HEK293 (cell line): ENCODE data around the gene RNF40.

Experiments
- CTCF ChIA-PET: fragments of 350-600 bp; formaldehyde crosslinking; extraction: SDS; loops from one replicate; lab custom pipeline; 2021; ENCODE audit warnings: antibody characterized with exemption; lab: Yijun Ruan, JAX
- POLR2A ChIA-PET: fragments of 300-600 bp; formaldehyde crosslinking; extraction: SDS; loops from one replicate; lab custom pipeline; 2020; ENCODE audit warnings: antibody characterized with exemption, inconsistent platforms; lab: Yijun Ruan, JAX
- H3K27ac ChIP-seq: fragments of 200-500 bp; sonication (Bioruptor generic); 2 replicates; pipeline ENCODE4 v1.5.1; 2014; ENCODE audit warnings: low read depth, low read length, control low read depth, inconsistent platforms; ENCODE audit errors: extremely low read depth
- H3K36me3 ChIP-seq, 2 experiments: fragments of 200-500 bp in 1 of 2; sonication (Bioruptor generic) in 1 of 2; 1 replicate in 1 of 2; 2 replicates in 1 of 2; pipeline ENCODE4 v1.5.1; 2014 to 2017; ENCODE audit warnings: inconsistent platforms in 2 of 2, low read length in 2 of 2; ENCODE audit not compliant: control insufficient read depth in 2 of 2, insufficient read depth in 1 of 2
- H3K4me1 ChIP-seq: fragments of 200-500 bp; sonication (Bioruptor generic); 2 replicates; pipeline ENCODE4 v1.5.1; 2014; ENCODE audit warnings: mild to moderate bottlenecking, low read length, inconsistent platforms; ENCODE audit not compliant: control insufficient read depth, insufficient read depth
- H3K4me3 ChIP-seq: 2 replicates; pipeline ENCODE4 v1.5.1; 2011; ENCODE audit warnings: low read depth, mild to moderate bottlenecking, control low read depth, low read length, moderate library complexity
- H3K9me3 ChIP-seq: fragments of 200-500 bp; sonication (Bioruptor generic); 2 replicates; pipeline ENCODE4 v1.5.1; 2014; ENCODE audit warnings: low read depth, low read length, inconsistent platforms; ENCODE audit not compliant: control insufficient read depth, insufficient read depth
- EGR2 ChIP-seq: fragments of 450-650 bp; formaldehyde crosslinking; IDR thresholded peaks from 2 replicates; pipeline ENCODE4 v1.5.1; 2016; ENCODE audit warnings: low read depth, missing biosample characterization, missing genetic modification characterization
- HOXC10 ChIP-seq: sonication (generic); formaldehyde crosslinking; IDR thresholded peaks from 2 replicates; pipeline ENCODE4 v1.8.1; 2023; ENCODE audit warnings: mild to moderate bottlenecking, missing genetic modification reagents
- REPIN1 ChIP-seq: fragments of 450-650 bp; formaldehyde crosslinking; IDR thresholded peaks from 2 replicates; pipeline ENCODE4 v1.5.1; 2017; ENCODE audit warnings: missing biosample characterization, missing genetic modification characterization, low read depth
- SCRT1 ChIP-seq: fragments of 450-650 bp; formaldehyde crosslinking; IDR thresholded peaks from 2 replicates; pipeline ENCODE4 v1.5.1; 2016; ENCODE audit warnings: missing biosample characterization, missing genetic modification characterization, borderline replicate concordance
- SCRT2 ChIP-seq: fragments of 450-650 bp; formaldehyde crosslinking; IDR thresholded peaks from 2 replicates; pipeline ENCODE4 v1.5.1; 2016; ENCODE audit warnings: missing biosample characterization, missing genetic modification characterization
- ZBTB48 ChIP-seq: fragments of 450-650 bp; formaldehyde crosslinking; IDR thresholded peaks from 2 replicates; pipeline ENCODE4 v1.5.1; 2016; ENCODE audit warnings: missing biosample characterization, missing genetic modification characterization
- ZNF114 ChIP-seq: fragments of 450-650 bp; formaldehyde crosslinking; IDR thresholded peaks from 2 replicates; pipeline ENCODE4 v1.5.0; 2017; ENCODE audit warnings: missing biosample characterization, missing genetic modification characterization
- ZNF239 ChIP-seq: fragments of 450-650 bp; formaldehyde crosslinking; IDR thresholded peaks from 2 replicates; pipeline ENCODE4 v1.5.1; 2016; ENCODE audit warnings: missing biosample characterization, missing genetic modification characterization
- ZNF324 ChIP-seq: fragments of 450-650 bp; formaldehyde crosslinking; IDR thresholded peaks from 2 replicates; pipeline ENCODE4 v1.5.1; 2016; ENCODE audit warnings: missing biosample characterization, missing genetic modification characterization
- ZNF48 ChIP-seq: fragments of 450-650 bp; formaldehyde crosslinking; IDR thresholded peaks from 2 replicates; pipeline ENCODE4 v1.5.1; 2016; ENCODE audit warnings: missing biosample characterization, missing genetic modification characterization
- ZNF629 ChIP-seq: fragments of 450-650 bp; formaldehyde crosslinking; IDR thresholded peaks from 2 replicates; pipeline ENCODE4 v1.5.1; 2017; ENCODE audit warnings: missing biosample characterization, missing genetic modification characterization
- ZNF654 ChIP-seq: fragments of 450-650 bp; formaldehyde crosslinking; IDR thresholded peaks from 2 replicates; pipeline ENCODE4 v1.5.1; 2016; ENCODE audit warnings: low read depth, missing biosample characterization, missing genetic modification characterization
- ZNF660 ChIP-seq: fragments of 450-650 bp; IDR thresholded peaks from 2 replicates; pipeline ENCODE4 v1.5.1; 2018; ENCODE audit warnings: missing biosample characterization, mild to moderate bottlenecking, missing genetic modification characterization
- ZNF701 ChIP-seq: fragments of 450-650 bp; formaldehyde crosslinking; IDR thresholded peaks from 2 replicates; pipeline ENCODE4 v1.5.1; 2016; ENCODE audit warnings: missing biosample characterization, missing genetic modification characterization
- ZNF792 ChIP-seq: fragments of 450-650 bp; formaldehyde crosslinking; IDR thresholded peaks from 2 replicates; pipeline ENCODE4 v1.5.1; 2016; ENCODE audit warnings: missing biosample characterization, missing genetic modification characterization
- TF ChIP-seq, protein P1 (sequence below): fragments of 450-650 bp; formaldehyde crosslinking; IDR thresholded peaks from 2 replicates; pipeline ENCODE4 v1.5.1; 2017; ENCODE audit warnings: missing biosample characterization, missing genetic modification characterization
- TF ChIP-seq, protein P2 (sequence below): fragments of 450-650 bp; formaldehyde crosslinking; IDR thresholded peaks from 2 replicates; pipeline ENCODE4 v1.5.1; 2017; ENCODE audit warnings: missing biosample characterization, missing genetic modification characterization
- TF ChIP-seq, protein P3 (sequence below): fragments of 450-650 bp; formaldehyde crosslinking; IDR thresholded peaks from 2 replicates; pipeline ENCODE4 v1.5.1; 2016; ENCODE audit warnings: missing biosample characterization, missing genetic modification characterization
- TF ChIP-seq, protein P4 (sequence below): fragments of 450-650 bp; formaldehyde crosslinking; IDR thresholded peaks from 2 replicates; pipeline ENCODE4 v1.5.1; 2016; ENCODE audit warnings: missing biosample characterization, missing genetic modification characterization
- TF ChIP-seq, protein P5 (sequence below): fragments of 450-650 bp; formaldehyde crosslinking; IDR thresholded peaks from 2 replicates; pipeline ENCODE4 v1.5.1; 2016; ENCODE audit warnings: missing biosample characterization, missing genetic modification characterization, borderline replicate concordance

RNF40 gene

DNA sequence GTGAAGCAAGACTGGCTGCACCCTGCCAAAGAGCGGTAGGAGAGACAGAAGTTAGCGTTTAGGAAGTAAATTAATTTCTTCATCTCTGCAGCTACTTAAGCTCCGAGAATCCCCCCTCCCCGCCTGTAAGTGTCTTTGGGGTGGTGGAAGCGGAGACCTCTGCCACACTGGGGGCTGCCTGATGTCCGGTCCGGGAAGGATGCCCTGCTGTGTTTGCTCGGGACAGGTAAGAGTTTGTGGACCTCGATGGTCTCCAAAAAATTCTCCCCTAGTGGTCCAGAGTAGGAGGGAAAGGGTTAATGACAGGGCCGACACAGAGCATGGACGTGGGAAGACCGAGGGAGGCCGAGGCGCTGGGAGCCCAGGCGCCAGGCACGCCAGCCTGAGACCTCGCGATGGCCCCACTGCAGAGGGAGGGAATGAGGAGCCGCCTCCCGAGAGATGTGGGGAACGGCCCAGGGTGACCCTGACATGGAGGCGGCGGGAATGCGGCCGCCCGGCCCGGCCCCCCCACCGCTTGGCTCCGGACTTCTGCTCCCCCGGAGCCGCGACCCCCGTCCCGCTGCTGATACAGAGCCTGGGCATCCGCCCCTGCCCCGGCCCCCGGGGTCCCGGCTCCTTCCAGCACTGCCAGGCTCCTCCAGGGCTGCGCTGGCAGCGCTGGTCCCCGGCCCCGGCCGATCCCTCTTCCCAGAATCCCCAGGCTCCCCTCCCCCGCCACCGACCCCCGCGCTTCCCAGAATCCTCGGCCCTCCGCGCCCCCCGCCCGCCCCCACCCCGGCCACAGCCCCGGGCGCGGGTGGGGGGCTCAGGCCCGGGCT, 24.2 kb downstream of the RNF40 start (continued):
- TF ChIP-seq, protein P1, sequence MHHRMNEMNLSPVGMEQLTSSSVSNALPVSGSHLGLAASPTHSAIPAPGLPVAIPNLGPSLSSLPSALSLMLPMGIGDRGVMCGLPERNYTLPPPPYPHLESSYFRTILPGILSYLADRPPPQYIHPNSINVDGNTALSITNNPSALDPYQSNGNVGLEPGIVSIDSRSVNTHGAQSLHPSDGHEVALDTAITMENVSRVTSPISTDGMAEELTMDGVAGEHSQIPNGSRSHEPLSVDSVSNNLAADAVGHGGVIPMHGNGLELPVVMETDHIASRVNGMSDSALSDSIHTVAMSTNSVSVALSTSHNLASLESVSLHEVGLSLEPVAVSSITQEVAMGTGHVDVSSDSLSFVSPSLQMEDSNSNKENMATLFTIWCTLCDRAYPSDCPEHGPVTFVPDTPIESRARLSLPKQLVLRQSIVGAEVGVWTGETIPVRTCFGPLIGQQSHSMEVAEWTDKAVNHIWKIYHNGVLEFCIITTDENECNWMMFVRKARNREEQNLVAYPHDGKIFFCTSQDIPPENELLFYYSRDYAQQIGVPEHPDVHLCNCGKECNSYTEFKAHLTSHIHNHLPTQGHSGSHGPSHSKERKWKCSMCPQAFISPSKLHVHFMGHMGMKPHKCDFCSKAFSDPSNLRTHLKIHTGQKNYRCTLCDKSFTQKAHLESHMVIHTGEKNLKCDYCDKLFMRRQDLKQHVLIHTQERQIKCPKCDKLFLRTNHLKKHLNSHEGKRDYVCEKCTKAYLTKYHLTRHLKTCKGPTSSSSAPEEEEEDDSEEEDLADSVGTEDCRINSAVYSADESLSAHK: 0 out of 2 replicates have a peak, but pooled peaks have one; percentile 18
- TF ChIP-seq EGR2: peak; percentile 86

DNA sequence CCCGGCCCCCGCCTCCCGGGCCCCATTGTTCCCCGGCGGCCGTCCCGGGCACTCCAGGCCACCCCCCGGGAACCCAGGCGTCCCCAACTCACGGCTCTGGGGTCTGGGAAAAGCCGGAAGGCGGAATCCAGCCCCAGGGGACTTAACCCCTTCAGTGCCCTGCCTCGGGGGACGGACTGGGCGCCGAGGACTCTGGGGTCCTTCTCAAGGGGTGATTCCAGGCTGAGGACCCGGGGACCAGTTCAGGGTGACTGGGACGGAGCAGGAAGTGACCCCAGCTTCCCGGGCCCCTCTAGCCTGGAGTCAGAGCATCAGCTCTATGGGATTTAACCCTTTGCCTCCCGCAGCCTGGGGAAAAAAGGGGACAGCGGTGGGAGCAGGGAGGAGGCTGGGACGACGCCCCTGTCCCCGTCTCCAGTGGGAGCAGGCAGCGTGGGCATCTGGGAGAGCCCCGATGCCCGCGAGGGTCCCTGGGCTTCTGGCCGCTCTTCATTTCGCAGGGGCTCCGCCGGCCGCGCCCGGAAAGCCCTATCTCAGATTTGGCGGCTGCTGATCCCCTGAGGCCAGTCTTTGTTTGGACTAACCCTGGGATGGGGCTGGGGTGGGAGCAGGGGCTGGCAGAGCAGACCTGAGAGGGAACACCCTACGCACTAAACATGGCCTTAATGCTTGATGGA, 25.0 kb downstream of the RNF40 start, which contains the start of gene ZNF629:
Gene ZNF629, minus strand, starts transcription at position 270 of the 677 bp plus-strand sequence. CDS start 2,723 bp downstream, outside the sequence.
- ChIA-PET POLR2A (interaction anchor here (0.7 to 2.8 kb wide), 11 partner anchors 9 to 89 kb away, joined by 3 to 132 read pairs (median 5); partner anchors contain the start of genes PHKG2 and SRCAP), CTCF (interaction anchor here (0.6 to 1.3 kb wide), 2 partner anchors 18 to 81 kb away, joined by 4 to 5 read pairs; no protein-coding TSS in a partner anchor)
- Histone ChIP-seq H3K4me3 (peak within 1 kb of the TSS; percentile 96), H3K4me1 (peaks cover 3% of the 10 kb centered on the region; the same call in 1 of the 2 replicates), H3K27ac (peak within 1 kb of the TSS; percentile 83), H3K36me3 (peaks cover 0 to 33% of the 10 kb centered on the region in 2 experiments; a peak in 1 of 3 replicates), H3K9me3 (no peaks in the 10 kb centered on the region)
- TF ChIP-seq ZNF114 (tag by site-specific recombination): no peak
- TF ChIP-seq ZNF324 (tag by site-specific recombination): peak; percentile 86
- TF ChIP-seq SCRT1: no peak
- TF ChIP-seq, protein P2, sequence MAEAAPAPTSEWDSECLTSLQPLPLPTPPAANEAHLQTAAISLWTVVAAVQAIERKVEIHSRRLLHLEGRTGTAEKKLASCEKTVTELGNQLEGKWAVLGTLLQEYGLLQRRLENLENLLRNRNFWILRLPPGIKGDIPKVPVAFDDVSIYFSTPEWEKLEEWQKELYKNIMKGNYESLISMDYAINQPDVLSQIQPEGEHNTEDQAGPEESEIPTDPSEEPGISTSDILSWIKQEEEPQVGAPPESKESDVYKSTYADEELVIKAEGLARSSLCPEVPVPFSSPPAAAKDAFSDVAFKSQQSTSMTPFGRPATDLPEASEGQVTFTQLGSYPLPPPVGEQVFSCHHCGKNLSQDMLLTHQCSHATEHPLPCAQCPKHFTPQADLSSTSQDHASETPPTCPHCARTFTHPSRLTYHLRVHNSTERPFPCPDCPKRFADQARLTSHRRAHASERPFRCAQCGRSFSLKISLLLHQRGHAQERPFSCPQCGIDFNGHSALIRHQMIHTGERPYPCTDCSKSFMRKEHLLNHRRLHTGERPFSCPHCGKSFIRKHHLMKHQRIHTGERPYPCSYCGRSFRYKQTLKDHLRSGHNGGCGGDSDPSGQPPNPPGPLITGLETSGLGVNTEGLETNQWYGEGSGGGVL (tag by site-specific recombination): peak; percentile 84
- TF ChIP-seq ZNF629 (tag by site-specific recombination): peak; percentile 81
- TF ChIP-seq ZNF48: no peak
- TF ChIP-seq ZNF654 (tag by site-specific recombination): no peak
- TF ChIP-seq HOXC10 (CRISPR knock-in tag): no peak
- TF ChIP-seq, protein P3, sequence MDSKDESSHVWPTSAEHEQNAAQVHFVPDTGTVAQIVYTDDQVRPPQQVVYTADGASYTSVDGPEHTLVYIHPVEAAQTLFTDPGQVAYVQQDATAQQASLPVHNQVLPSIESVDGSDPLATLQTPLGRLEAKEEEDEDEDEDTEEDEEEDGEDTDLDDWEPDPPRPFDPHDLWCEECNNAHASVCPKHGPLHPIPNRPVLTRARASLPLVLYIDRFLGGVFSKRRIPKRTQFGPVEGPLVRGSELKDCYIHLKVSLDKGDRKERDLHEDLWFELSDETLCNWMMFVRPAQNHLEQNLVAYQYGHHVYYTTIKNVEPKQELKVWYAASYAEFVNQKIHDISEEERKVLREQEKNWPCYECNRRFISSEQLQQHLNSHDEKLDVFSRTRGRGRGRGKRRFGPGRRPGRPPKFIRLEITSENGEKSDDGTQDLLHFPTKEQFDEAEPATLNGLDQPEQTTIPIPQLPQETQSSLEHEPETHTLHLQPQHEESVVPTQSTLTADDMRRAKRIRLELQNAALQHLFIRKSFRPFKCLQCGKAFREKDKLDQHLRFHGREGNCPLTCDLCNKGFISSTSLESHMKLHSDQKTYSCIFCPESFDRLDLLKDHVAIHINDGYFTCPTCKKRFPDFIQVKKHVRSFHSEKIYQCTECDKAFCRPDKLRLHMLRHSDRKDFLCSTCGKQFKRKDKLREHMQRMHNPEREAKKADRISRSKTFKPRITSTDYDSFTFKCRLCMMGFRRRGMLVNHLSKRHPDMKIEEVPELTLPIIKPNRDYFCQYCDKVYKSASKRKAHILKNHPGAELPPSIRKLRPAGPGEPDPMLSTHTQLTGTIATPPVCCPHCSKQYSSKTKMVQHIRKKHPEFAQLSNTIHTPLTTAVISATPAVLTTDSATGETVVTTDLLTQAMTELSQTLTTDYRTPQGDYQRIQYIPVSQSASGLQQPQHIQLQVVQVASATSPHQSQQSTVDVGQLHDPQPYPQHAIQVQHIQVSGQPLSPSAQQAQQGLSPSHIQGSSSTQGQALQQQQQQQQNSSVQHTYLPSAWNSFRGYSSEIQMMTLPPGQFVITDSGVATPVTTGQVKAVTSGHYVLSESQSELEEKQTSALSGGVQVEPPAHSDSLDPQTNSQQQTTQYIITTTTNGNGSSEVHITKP (tag by site-specific recombination): peak; percentile 99
- no peak for TF ChIP-seq ZNF701 (tag by site-specific recombination)
- TF ChIP-seq ZNF239 (tag by site-specific recombination): no peak
- TF ChIP-seq ZBTB48 (tag by site-specific recombination): peak; percentile 98
- TF ChIP-seq SCRT2: no peak
- TF ChIP-seq, protein P4, sequence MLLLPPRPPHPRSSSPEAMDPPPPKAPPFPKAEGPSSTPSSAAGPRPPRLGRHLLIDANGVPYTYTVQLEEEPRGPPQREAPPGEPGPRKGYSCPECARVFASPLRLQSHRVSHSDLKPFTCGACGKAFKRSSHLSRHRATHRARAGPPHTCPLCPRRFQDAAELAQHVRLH (tag by site-specific recombination): peak; percentile 38
- peak; percentile 14; the same call in 1 of the 2 replicates for TF ChIP-seq REPIN1 (tag by site-specific recombination)
- no peak; the same call in none of the 2 replicates for TF ChIP-seq ZNF660
- TF ChIP-seq, protein P5, sequence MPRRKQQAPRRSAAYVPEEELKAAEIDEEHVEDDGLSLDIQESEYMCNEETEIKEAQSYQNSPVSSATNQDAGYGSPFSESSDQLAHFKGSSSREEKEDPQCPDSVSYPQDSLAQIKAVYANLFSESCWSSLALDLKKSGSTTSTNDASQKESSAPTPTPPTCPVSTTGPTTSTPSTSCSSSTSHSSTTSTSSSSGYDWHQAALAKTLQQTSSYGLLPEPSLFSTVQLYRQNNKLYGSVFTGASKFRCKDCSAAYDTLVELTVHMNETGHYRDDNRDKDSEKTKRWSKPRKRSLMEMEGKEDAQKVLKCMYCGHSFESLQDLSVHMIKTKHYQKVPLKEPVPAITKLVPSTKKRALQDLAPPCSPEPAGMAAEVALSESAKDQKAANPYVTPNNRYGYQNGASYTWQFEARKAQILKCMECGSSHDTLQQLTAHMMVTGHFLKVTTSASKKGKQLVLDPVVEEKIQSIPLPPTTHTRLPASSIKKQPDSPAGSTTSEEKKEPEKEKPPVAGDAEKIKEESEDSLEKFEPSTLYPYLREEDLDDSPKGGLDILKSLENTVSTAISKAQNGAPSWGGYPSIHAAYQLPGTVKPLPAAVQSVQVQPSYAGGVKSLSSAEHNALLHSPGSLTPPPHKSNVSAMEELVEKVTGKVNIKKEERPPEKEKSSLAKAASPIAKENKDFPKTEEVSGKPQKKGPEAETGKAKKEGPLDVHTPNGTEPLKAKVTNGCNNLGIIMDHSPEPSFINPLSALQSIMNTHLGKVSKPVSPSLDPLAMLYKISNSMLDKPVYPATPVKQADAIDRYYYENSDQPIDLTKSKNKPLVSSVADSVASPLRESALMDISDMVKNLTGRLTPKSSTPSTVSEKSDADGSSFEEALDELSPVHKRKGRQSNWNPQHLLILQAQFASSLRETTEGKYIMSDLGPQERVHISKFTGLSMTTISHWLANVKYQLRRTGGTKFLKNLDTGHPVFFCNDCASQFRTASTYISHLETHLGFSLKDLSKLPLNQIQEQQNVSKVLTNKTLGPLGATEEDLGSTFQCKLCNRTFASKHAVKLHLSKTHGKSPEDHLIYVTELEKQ: no peak
- no peak for TF ChIP-seq ZNF792 (tag by site-specific recombination)
